ENCODE results near the gene MAST2.
"Not testable (repeated sequence)": the region's sequence is repeated elsewhere in the genome, so short reads cannot be mapped to it uniquely, and the experiment has no call there.

Gene MAST2

DNA sequence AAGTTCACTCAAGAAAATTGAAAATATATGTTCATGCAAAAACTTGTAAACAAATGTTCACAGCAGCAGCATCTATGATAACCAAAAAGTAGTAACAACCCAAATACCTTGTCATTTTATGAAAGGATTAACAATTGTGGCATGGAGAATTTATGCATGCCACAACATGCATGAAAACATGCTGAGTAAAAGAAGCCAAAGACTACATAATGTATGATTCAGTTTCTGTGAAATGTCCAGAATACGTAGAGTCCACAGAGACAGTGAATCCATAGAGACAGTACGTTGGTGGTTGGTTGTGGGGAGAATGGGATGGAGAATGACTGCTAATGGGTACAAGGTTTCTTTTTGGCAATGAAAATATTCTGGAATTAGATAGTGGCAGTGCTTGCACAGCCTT, 148.7 kb downstream of the MAST2 start:
- DNase-seq = no peak

DNA sequence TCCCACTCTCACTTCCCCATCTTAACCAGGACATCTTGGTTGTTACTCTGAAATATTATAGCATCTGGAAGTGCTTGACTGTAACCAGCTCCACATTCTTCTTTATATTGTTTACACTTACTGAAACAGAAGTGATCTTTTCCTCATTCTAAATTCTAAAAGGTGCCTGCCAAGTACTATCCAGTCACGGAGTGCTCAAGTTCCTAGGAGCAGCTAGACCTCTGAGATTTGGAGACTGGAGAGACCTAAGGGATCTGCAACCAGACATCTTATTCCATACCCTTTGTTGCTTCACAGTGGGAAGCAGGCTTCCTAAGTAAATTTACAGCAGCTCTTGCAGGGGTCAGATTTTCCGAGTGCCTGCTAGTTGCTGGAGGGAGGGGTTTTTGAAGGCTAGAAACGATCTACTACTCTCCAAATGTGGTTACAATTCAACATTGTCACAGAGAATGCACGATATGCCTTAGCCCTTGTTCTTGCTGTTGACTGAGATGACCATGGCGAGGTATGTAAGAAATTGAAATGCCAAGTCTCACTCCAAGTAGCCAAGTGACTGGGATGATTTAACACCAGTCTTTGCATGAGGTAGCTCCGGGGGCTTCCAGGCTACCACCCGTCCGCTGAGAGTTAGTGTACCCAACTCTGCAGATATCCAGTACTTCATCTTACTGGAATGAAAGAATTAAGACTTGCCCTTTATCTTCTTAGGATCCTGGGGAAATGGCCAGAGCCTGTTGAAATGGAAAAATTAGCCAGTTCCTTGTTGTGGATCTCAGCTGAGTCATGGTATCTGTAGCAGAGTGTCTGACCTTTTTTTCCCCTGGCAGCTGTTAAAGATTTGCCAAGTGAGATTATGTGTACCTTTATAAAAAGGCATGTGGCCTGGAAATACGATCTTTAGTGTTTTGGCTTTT, 150.8 kb downstream of the MAST2 start:
- DNase-seq = peak; percentile 0

GRCh38 chr1:45957684-45958083, 154.3 kb downstream of the MAST2 start:
- DNase-seq = no peak

DNA sequence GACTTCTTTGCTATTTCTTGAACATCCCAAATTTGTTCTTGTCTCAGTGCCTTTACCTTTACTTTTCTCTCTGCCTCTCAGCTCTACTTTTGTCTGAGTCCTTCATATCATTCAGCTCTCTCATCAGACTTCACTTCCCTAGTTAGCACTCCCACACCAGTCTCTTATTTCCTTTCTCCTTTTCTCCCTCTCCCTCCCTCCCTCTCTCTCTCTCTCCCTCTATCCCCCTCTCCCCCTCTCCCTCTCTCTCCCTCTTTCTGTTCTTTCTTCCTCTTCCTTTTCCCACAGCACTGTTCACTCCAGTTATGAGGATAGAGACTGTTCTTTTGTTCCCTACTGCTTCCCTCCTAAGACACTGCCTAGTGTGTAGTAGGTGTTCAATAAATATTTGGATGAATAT, 154.9 kb downstream of the MAST2 start:
- DNase-seq = no peak

- DNase-seq = no peak
These were observed 157.7 kb downstream of the MAST2 start for GRCh38 chr1:45960930-45961715.

GRCh38 chr1:45961936-45962335, 158.5 kb downstream of the MAST2 start:
- DNase-seq = not testable (repeated sequence)

GRCh38 chr1:45968941-45969666, 165.7 kb downstream of the MAST2 start:
- DNase-seq = no peak

GRCh38 chr1:45969866-45970265, 166.5 kb downstream of the MAST2 start:
- DNase-seq = no peak

DNA sequence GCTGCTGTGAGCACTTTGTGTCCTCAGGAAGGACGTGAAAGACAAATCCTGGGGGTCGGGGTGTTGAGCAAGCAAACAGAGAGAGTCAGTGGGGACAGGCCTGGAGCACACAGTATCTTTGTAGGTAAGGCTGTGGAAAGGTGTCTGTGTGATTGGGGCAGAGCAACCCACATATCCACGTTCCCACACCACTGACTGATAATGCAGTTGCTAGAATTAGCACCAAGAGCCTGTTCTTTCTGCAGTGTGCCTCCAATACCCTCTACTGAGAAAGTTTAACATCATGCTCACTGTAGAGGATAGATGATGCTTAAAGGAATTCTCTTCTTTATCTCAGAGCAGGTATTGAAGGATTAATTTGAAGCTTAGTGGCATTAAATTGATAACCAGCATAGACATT, 167.9 kb downstream of the MAST2 start:
- DNase-seq = no peak

DNA sequence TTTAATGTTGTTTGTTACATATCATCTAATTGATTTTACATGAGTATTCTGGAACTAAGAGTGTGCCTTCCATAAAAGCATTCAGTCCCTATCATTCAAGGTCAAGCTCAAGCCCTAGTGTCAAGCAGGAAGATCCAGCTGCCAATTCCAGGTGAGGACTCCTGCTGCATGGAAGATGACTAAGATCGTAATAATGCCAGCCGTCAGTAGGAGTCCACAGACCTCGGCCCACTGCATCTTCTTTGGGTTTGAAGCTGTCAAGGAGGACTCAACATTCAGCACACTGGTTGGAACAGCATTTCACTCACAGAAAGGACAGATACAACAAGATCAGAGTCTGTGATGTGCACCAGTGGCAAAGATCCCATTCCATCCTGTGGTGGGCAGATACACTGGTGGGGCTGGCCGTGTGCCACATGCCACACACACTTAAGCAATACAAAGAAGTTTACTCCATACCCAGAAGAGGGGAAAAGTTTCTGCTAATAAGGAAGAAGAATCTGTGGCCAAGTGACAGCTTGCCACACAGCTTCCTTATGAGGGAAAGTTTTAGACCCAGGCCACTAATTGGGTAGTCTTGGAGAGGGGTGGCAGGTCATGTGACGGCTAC, 168.6 kb downstream of the MAST2 start:
- DNase-seq = no peak

- no peak for DNase-seq
These were observed 169.2 kb downstream of the MAST2 start for GRCh38 chr1:45972621-45973020.

- DNase-seq = no peak
These were observed 169.7 kb downstream of the MAST2 start for GRCh38 chr1:45973121-45973520.

GRCh38 chr1:45974541-45975269, 171.3 kb downstream of the MAST2 start:
- no peak for DNase-seq

GRCh38 chr1:45976623-45977022, 173.2 kb downstream of the MAST2 start:
- no peak for DNase-seq

DNA sequence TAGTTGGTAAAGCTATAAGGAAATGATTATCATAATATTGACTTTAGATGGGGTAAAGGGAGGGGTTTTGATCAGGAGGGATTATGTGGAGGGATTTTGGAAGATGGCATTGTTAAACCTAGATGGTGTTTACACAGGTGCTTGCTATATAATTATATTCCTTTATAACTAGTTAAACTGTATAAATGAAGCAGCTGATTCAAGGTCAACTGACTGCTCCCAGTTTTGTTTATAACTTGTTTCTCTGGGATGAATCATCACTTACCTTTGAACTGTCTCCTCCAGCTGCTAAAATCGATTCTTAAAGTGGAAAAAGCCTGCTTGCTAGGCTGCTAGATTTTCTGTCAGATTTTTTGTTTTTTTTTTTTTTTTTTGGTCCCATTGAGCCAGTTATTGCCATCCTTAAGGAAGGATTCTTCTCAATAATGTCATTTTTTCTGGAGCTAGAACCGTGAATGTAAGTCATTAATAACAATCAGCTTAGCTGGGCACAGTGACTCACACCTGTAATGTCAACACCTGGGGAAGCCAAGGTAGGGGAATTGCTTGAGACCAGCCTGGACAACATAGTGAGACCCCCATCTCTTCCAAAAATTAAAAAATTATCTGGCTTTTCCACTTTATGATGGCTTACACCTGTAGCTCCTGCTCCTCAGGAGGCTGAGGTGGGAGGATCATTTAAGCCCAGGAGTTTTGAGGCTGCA, 175.8 kb downstream of the MAST2 start:
- no peak for DNase-seq

- no peak for DNase-seq
These were observed 176.4 kb downstream of the MAST2 start for GRCh38 chr1:45979778-45980176.

DNA sequence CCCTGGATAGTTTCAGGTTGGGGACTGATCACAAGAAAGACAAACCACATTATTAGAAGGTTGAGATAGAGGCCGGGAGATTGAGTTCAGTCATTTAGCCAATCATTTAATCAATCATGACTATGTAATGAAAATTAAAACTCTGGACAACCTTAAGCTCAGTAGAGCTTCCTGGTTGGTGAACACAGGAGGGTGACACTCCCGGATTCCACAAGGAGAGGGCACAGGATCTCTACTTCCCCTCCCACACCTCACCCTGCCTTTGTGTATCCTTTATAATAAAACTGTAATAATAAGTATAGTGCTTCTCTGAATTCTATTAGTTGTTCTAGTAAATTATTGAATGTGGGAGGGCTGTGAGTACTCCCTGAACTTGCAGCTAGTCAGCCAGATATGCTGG, 178.9 kb downstream of the MAST2 start:
- no peak for DNase-seq

DNA sequence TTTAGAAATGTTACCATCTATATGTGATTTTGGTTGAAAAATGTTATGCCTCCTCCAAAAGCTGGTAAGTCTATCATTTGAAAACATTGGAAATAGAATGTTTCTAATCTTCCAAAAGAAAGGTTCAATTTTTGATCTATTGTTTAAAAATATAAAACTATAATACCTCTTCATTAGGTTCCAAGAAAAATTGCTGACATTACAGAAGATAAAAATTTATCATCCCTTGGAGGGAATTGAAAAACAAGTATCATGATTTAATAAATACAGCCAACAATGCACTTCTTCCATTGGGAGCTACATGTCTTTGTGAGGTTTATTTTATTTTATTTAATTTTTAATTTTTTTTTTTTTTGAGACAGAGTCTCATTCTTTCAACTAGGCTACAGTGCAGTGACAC, 180.6 kb downstream of the MAST2 start:
- no peak for DNase-seq

- DNase-seq = no peak
These were observed 183.8 kb downstream of the MAST2 start for GRCh38 chr1:45987204-45987603.

- no peak for DNase-seq
These were observed 185.8 kb downstream of the MAST2 start for GRCh38 chr1:45989249-45989648.

GRCh38 chr1:45994423-45994822, 191.0 kb downstream of the MAST2 start:
- no peak for DNase-seq

- DNase-seq = no peak
These were observed 191.9 kb downstream of the MAST2 start for GRCh38 chr1:45995298-45995697.
